Gastrocnemius medialis (tissue), 4 donors: ENCODE results near the gene VWA1. TPM values are rescaled to one million over a fixed set of nuclear protein-coding genes. Genes with fewer than 3 reads are reported as not detected.
A peak's percentile ranks its signal among the peaks of the same experiment; 100 is the strongest.
"Not testable (repeated sequence)": the region's sequence is repeated elsewhere in the genome, so short reads cannot be mapped to it uniquely, and the experiment has no call there.

ENCODE experiments used
- ATAC-seq, 2 donors: fragments of 150-250 bp; one replicate each; pipeline ENCODE4 v1.9.1; 2016
- DNase-seq, 2 donors: peaks; one replicate each; pipeline ENCODE4 v3.0.0-alpha.2; 2019
- H3K27ac ChIP-seq, 4 donors: fragments of 200-600 bp; sonication (generic); 1 replicate in 1 of 4; 2 replicates in 3 of 4; pipeline ENCODE4 v1.5.1; 2016 to 2018; ENCODE audit warnings: mild to moderate bottlenecking in 2 of 4, moderate library complexity in 1 of 4
- H3K27me3 ChIP-seq, 3 donors: fragments of 200-600 bp; sonication (generic) in 2 of 3; 1 replicate in 1 of 3; 2 replicates in 2 of 3; pipeline versions ENCODE4 v1.5.1 to v1.6.0; 2016 to 2019; ENCODE audit warnings: mild to moderate bottlenecking in 1 of 3, moderate library complexity in 1 of 3
- H3K36me3 ChIP-seq, 2 donors: fragments of 200-600 bp; sonication (generic) in 1 of 2; one replicate each; pipeline ENCODE4 v1.5.1; 2017 to 2018
- H3K4me1 ChIP-seq, 2 donors: fragments of 200-600 bp; sonication (generic) in 1 of 2; one replicate each; pipeline ENCODE4 v1.5.1; 2016 to 2017; ENCODE audit warnings: mild to moderate bottlenecking in 2 of 2
- H3K4me3 ChIP-seq, 4 donors: fragments of 200-600 bp; sonication (generic) in 3 of 4; 1 replicate in 1 of 4; 2 replicates in 3 of 4; pipeline ENCODE4 v1.5.1; 2016 to 2019; ENCODE audit warnings: mild to moderate bottlenecking in 2 of 4
- H3K9me3 ChIP-seq, 3 donors: fragments of 200-600 bp; sonication (generic) in 2 of 3; 1 replicate in 1 of 3; 2 replicates in 2 of 3; pipeline ENCODE4 v1.5.1; 2016 to 2019
- POLR2A ChIP-seq, 2 donors: fragments of 450-650 bp; IDR thresholded peaks; one replicate each; pipeline ENCODE4 v1.6.1; 2017; ENCODE audit warnings: antibody characterized with exemption in 2 of 2, mild to moderate bottlenecking in 2 of 2, moderate library complexity in 2 of 2
- in situ Hi-C, 4 donors: fragments of 200-750 bp; cut with MboI; loops; one replicate each; pipeline versions ENCODE4 v1.15.0 to v1.8.0; 2017; ENCODE audit warnings: low sequenced_read_pairs in 4 of 4
- intact Hi-C: fragments of 100-400 bp; cut with DNase I; formaldehyde crosslinking; loops from one replicate; pipeline ENCODE4 v1.15.1; 2023; ENCODE audit warnings: low total_unique reads
- total RNA-seq, 4 donors: library from RNA; depleted of rRNA; stranded (reverse); fragments of >200 nt; gene quantifications; one replicate each; pipeline versions ENCODE4 v1.1.0 to v1.2.3, GENCODE V29; 2016
- TF ChIP-seq, protein P1 (sequence below), 5 experiments: fragments of 450-650 bp in 3 of 5; fragments of 200-600 bp in 2 of 5; sonication (generic) in 2 of 5; IDR thresholded peaks in 4 of 5; conservative IDR thresholded peaks in 1 of 5; 1 replicate in 4 of 5; 2 replicates in 1 of 5; pipeline ENCODE4 v1.5.1; 2016 to 2019; ENCODE audit warnings: antibody characterized with exemption in 5 of 5, mild to moderate bottlenecking in 3 of 5, moderate library complexity in 3 of 5

Gene VWA1
- total RNA-seq, 4 donors from 2014 or later = 2.1 to 8.3 (median 6.0) TPM

- no peak overlapping the region for H3K4me3 ChIP-seq
- peaks cover 0 to 24% (median 9%) of the 10 kb centered on the region in 3 donors for H3K27me3 ChIP-seq
- H3K9me3 ChIP-seq = no peaks in the 10 kb centered on the region
- no peak for ATAC-seq
- peaks cover 5 to 29% of the 10 kb centered on the region in 2 donors for H3K4me1 ChIP-seq
- in situ Hi-C loops = no loop called here
- no peak for DNase-seq
- intact Hi-C loops = no loop called here
- H3K36me3 ChIP-seq = no peaks in the 10 kb centered on the region
- no peak overlapping the region for H3K27ac ChIP-seq
- no peak for TF ChIP-seq POLR2A (IDR thresholded peaks at IDR 0.05)
- TF ChIP-seq, protein P1, sequence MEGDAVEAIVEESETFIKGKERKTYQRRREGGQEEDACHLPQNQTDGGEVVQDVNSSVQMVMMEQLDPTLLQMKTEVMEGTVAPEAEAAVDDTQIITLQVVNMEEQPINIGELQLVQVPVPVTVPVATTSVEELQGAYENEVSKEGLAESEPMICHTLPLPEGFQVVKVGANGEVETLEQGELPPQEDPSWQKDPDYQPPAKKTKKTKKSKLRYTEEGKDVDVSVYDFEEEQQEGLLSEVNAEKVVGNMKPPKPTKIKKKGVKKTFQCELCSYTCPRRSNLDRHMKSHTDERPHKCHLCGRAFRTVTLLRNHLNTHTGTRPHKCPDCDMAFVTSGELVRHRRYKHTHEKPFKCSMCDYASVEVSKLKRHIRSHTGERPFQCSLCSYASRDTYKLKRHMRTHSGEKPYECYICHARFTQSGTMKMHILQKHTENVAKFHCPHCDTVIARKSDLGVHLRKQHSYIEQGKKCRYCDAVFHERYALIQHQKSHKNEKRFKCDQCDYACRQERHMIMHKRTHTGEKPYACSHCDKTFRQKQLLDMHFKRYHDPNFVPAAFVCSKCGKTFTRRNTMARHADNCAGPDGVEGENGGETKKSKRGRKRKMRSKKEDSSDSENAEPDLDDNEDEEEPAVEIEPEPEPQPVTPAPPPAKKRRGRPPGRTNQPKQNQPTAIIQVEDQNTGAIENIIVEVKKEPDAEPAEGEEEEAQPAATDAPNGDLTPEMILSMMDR (IDR thresholded peaks at IDR 0.05 in 4 of 5, conservative IDR thresholded peaks at IDR 0.05 in 1 of 5) = no peak
These were observed 4.2 kb downstream of the VWA1 start for GRCh38 chr1:1439546-1440261.

DNA sequence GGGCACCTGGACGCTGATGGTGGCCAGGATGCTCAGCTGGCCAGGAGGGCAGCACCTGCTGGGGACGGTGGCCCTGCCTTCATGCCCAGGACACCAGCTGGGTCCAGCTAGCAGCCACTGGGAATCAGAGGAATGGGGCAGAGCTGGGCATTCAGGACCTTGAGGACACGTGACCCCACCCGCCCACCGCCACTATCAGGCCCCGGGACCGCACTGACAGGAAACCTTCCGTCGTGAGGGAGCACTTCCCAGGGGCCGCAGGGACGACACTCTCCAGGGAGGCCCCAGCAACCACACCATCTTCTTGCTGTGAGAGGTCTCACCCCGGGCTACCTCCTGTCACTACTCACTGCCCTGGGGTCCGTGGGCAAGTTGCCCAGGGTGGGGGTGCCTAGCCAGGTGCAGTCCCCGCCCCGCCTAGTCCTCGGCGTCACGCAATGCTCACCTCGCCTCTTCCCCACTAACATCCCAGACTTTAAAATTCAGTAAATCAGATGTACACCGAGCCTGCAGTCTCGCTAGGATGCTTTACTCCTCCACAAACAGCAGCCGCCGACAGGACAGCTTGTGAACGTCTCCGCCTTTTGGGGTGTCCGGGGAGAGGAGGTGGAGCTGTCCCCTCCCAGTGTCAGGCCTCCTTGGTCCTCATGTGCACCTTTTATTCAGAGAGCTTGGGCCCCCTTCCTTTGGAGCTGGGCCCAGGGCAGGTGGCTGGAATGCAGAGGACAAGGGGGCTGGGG lies 4.9 kb downstream of the VWA1 start:
- no peak for DNase-seq
- intact Hi-C loops = loop anchor here (1.0 kb wide), 2 partner anchors 40 to 407 kb away; no protein-coding TSS in a partner anchor
- Histone ChIP-seq H3K9me3 (no peaks in the 10 kb centered on the region), H3K4me1 (peaks cover 3 to 23% of the 10 kb centered on the region in 2 donors), H3K27me3 (peaks cover 0 to 24% (median 9%) of the 10 kb centered on the region in 3 donors), H3K4me3 (no peak overlapping the region), H3K27ac (no peak overlapping the region), H3K36me3 (no peaks in the 10 kb centered on the region)
- TF ChIP-seq, protein P1 (IDR thresholded peaks at IDR 0.05 in 4 of 5, conservative IDR thresholded peaks at IDR 0.05 in 1 of 5) = no peak
- TF ChIP-seq POLR2A (IDR thresholded peaks at IDR 0.05) = no peak
- in situ Hi-C loops = no loop called here
- no peak for ATAC-seq

DNA sequence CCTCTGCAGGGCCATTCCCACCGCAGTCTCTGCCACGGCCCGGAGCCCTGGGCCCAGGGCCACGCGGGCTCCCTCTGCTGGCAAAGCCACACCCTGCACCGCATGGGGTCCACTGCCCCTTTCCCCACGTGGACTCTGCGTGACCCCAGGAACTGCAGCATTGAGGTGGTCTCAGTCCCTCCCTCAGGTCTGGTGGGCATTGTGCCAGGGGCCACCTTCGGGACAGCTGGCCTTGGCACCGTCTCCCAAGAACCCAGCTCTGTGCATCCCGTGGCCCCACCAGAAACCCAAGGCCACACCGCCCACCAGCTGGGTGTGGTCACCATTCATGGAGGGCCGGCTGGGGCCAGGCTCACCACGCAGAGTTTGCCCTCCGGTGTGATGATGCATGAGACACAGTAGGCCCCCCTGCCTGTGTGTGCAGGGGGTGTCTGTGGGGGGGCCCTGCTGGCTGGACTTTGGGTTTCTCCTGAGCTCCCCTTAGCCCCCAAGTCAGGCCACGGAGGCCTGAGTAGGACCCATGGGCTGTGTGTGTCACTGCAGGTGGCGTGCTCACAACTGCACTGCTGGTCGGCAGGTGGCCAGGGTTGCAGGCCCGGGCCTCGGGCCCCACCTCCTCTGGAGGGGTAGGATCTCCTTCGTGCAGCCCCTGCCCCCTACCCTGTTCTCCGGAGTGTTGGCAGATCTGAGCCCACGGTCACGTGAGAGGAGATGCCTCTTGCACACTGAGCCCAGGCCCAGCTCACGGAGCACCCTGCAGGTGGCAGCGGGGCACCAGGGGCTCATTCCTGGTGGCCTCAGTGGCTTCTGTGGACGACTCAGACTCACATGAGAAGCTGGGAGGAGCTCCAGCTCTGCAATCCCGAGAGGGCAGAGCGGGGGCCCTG lies 5.8 kb downstream of the VWA1 start:
- in situ Hi-C loops (no loop called here), intact Hi-C loops (loop anchor here (1.0 kb wide), 2 partner anchors 41 to 408 kb away; no protein-coding TSS in a partner anchor)
- ATAC-seq = peak in 1 of 2 donors; percentile 78
- H3K4me3 ChIP-seq = no peak overlapping the region
- no peak for TF ChIP-seq POLR2A (IDR thresholded peaks at IDR 0.05)
- TF ChIP-seq, protein P1 (IDR thresholded peaks at IDR 0.05 in 4 of 5, conservative IDR thresholded peaks at IDR 0.05 in 1 of 5) = peak; percentile 80 to 96 (median 91)
- peaks cover 3 to 19% of the 10 kb centered on the region in 2 donors for H3K4me1 ChIP-seq
- DNase-seq = peak in 1 of 2 donors; percentile 36
- no peaks in the 10 kb centered on the region for H3K9me3 ChIP-seq
- H3K27me3 ChIP-seq = peaks cover 0 to 20% (median 7%) of the 10 kb centered on the region in 3 donors
- no peaks in the 10 kb centered on the region for H3K36me3 ChIP-seq
- no peak overlapping the region for H3K27ac ChIP-seq

DNA sequence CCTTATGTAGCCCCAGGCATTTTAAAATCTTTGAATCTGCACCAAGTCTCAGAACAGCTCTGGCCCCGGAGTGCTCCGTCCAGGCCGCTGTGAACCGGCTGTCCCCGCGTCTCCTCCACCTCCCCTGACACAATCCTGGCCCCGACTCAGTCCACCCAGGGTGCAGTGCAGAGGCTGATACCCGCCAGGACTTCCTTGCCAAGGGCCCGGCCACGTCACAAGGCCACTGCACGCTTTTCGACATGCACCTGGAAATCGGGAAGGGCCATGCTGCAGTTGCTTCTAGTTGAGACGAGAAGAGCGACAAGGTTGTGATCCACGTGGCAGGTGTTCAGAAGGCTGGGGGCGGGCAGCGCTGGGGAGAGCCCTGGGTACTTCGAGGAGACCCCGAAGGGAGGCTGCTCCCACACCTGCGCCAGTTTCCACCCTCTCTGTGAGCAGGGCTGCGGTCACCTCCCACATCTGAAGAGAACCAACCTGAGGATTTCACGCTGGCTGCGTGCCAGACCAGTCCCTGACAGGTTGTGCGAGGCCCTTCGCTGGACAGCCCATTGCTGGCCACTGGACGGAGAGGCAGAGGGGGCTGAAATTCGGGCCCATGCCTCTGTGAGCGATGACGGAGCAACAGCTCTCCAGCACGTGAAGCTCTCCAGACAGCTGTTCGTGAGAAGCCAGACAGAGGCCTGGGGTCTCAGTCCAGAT lies 6.7 kb downstream of the VWA1 start:
- Histone ChIP-seq H3K27ac (no peak overlapping the region), H3K4me1 (peaks cover 3 to 10% of the 10 kb centered on the region in 2 donors), H3K27me3 (peaks cover 0 to 10% (median 0%) of the 10 kb centered on the region in 3 donors), H3K36me3 (no peaks in the 10 kb centered on the region), H3K4me3 (no peak overlapping the region), H3K9me3 (no peaks in the 10 kb centered on the region)
- DNase-seq = no peak
- in situ Hi-C loops (no loop called here), intact Hi-C loops (no loop called here)
- no peak for TF ChIP-seq POLR2A (IDR thresholded peaks at IDR 0.05)
- TF ChIP-seq, protein P1 (IDR thresholded peaks at IDR 0.05 in 4 of 5, conservative IDR thresholded peaks at IDR 0.05 in 1 of 5) = no peak
- no peak for ATAC-seq

DNA sequence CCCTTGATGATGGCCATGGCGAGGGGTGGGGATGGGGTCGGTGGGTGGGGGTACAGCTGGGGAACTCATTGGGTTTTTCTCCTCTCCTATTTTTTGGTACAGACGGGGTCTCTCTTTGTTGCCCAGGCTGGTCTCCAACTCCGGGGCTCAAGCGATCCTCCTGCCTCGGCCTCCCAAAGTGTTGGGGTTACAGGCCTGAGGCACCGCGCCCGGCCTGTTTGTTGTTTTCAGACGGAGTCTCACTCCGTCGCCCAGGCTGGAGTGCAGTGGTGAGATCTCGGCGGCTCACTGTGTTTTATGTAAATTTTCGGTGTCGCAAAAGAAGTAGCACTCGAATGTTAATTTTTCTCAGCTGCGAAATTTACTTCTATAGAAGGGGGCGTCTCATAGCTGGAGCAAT lies 11.1 kb downstream of the VWA1 start:
- ATAC-seq, in situ Hi-C loops, intact Hi-C loops, H3K36me3 ChIP-seq, H3K27me3 ChIP-seq, H3K27ac ChIP-seq, H3K4me3 ChIP-seq, H3K4me1 ChIP-seq, DNase-seq, H3K9me3 ChIP-seq: not testable (repeated sequence)
